ENCODE data around the gene SHC2. TPM values are rescaled to one million over a fixed set of nuclear protein-coding genes. Genes with fewer than 3 reads are reported as not detected.

SHC2 gene
- polyA plus RNA-seq, 1 of the 3 experiments (the other 2 are of a cell fraction): 0.64 TPM

DNA sequence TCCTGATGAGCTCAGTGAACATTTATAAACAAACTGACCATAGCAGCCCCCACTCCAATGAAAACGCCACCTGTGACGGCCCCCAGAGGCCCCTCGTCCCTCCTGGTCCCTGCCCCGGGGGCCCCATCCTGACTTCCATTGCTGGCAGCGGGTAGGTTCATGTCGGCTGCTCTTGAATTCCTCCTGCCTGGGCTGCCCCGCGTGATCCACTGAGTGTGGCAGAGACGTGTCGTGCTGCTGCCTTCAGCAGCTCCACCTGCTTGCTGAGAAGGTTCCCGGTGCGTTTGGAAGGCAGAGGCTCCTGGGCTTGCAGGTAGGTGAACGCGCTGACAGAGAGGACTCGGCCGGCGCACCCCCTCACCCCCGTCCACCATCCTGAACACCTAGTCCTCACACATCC is 63.5 kb downstream of the SHC2 start:
- H3K36me3 ChIP-seq (replicated peaks in 1 of 2; ENCODE audit: control insufficient read depth in 1 of 2, insufficient read depth in 2 of 2, low read length in 1 of 2): no peaks in the 10 kb centered on the region
- H3F3A ChIP-seq (replicated peaks; ENCODE audit: insufficient read depth): peaks cover 21% of the 10 kb centered on the region
- H3K9me3 ChIP-seq: no peaks in the 10 kb centered on the region; the same call in 1 of the 2 replicates
- no peak overlapping the region for H3K9ac ChIP-seq
- H3K4me1 ChIP-seq (ENCODE audit: control insufficient read depth in 1 of 2, insufficient read depth in 2 of 2, low read depth in 1 of 2, low read length in 1 of 2): peaks cover 0 to 2% of the 10 kb centered on the region in 2 experiments; a peak in 1 of 4 replicates
- no peak overlapping the region for H2AFZ ChIP-seq (ENCODE audit: low read depth)
- no peaks in the 10 kb centered on the region for H3K79me2 ChIP-seq (ENCODE audit: insufficient read depth)
- CTCF ChIA-PET: interaction anchor here (1.6 to 1.9 kb wide), 2 partner anchors 8 to 13 kb away, joined by 4 to 5 read pairs; no protein-coding TSS in a partner anchor
- POLR2A ChIA-PET: no interaction called here
- H3K4me3 ChIP-seq (ENCODE audit: low read depth in 2 of 2, low read length in 1 of 2): no peak overlapping the region
- no peak overlapping the region for H3K27ac ChIP-seq (ENCODE audit: low read depth in 2 of 2, low read length in 1 of 2)
- H3K9me2 ChIP-seq: no peaks in the 10 kb centered on the region
- TF ChIP-seq SIN3A (IDR thresholded peaks at IDR 0.05; ENCODE audit: borderline replicate concordance, low read depth, low read length) (no peak), TEAD4 (IDR thresholded peaks at IDR 0.05; ENCODE audit: borderline replicate concordance, insufficient read depth) (no peak), SMC3 (IDR thresholded peaks at IDR 0.05; ENCODE audit: low read depth, low read length) (no peak), EP300 (IDR thresholded peaks at IDR 0.05; ENCODE audit: borderline replicate concordance in 1 of 2, low read depth in 1 of 2, low read length in 1 of 2) (no peak), PBX3 (IDR thresholded peaks at IDR 0.05) (no peak), NRF1 (IDR thresholded peaks at IDR 0.05; ENCODE audit: low read depth, low read length) (no peak), REST (IDR thresholded peaks at IDR 0.05; ENCODE audit: low read depth, low read length) (no peak), MXI1 (IDR thresholded peaks at IDR 0.05; ENCODE audit: low read depth, low read length) (no peak), EZH2phosphoT487 (IDR thresholded peaks at IDR 0.05; ENCODE audit: borderline replicate concordance, low read depth) (no peak), GABPA (IDR thresholded peaks at IDR 0.05; ENCODE audit: low read depth) (no peak), ELF1 (IDR thresholded peaks at IDR 0.05) (no peak), MEF2A (IDR thresholded peaks at IDR 0.05; ENCODE audit: borderline replicate concordance, low read depth) (no peak), RCOR1 (IDR thresholded peaks at IDR 0.05; ENCODE audit: low read length) (no peak), FOXM1 (IDR thresholded peaks at IDR 0.05; ENCODE audit: low read depth) (no peak), RAD21 (IDR thresholded peaks at IDR 0.05; ENCODE audit: low read length) (no peak), CHD2 (IDR thresholded peaks at IDR 0.05; ENCODE audit: low read length, partially characterized antibody) (no peak)
- TF ChIP-seq, protein P1, sequence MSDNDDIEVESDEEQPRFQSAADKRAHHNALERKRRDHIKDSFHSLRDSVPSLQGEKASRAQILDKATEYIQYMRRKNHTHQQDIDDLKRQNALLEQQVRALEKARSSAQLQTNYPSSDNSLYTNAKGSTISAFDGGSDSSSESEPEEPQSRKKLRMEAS (IDR thresholded peaks at IDR 0.05; ENCODE audit: low read depth): no peak
- H3K4me2 ChIP-seq: no peak overlapping the region
- no peaks in the 10 kb centered on the region for H4K20me1 ChIP-seq (ENCODE audit: insufficient read depth)
- WGBS (ENCODE audit: low lambda C conversion rate): 52% methylated on average over 13 of the region's 18 CpGs
- DNase-seq: no peak
- H3K27me3 ChIP-seq (ENCODE audit: insufficient read depth): no peaks in the 10 kb centered on the region
